Nephron progenitor cell (in vitro differentiated cells): ENCODE data around the gene PCDHAC2.
A peak's percentile ranks its signal among the peaks of the same experiment; 100 is the strongest.

Source experiments
- DNase-seq: peaks from one replicate; pipeline ENCODE4 v3.0.0; 2021
- H3K27ac Mint-ChIP-seq: 2 replicates; pipeline ENCODE4 v1.8.0; 2021; ENCODE audit warnings: mild to moderate bottlenecking, moderate library complexity, mixed read lengths
- H3K27me3 Mint-ChIP-seq: 2 replicates; pipeline ENCODE4 v1.8.0; 2021; ENCODE audit warnings: mild to moderate bottlenecking, low read depth, mixed read lengths; ENCODE audit not compliant: poor library complexity
- H3K36me3 Mint-ChIP-seq: 2 replicates; pipeline ENCODE4 v1.8.0; 2021; ENCODE audit warnings: low read depth, mixed read lengths
- H3K4me1 Mint-ChIP-seq: 2 replicates; pipeline ENCODE4 v1.8.0; 2021; ENCODE audit warnings: mixed read lengths
- H3K4me3 Mint-ChIP-seq: 2 replicates; pipeline ENCODE4 v1.8.0; 2021; ENCODE audit warnings: mild to moderate bottlenecking, moderate library complexity, mixed read lengths
- H3K9me3 Mint-ChIP-seq: 2 replicates; pipeline ENCODE4 v1.8.0; 2021; ENCODE audit warnings: mild to moderate bottlenecking, moderate library complexity, mixed read lengths
- CTCF ChIP-seq: fragments of 200-600 bp; sonication (generic); IDR thresholded peaks from 2 replicates; pipeline ENCODE4 v1.5.0; 2021; ENCODE audit warnings: antibody characterized with exemption

Gene PCDHAC2

GRCh38 chr5:140964356-140964755, 1.9 kb upstream of the PCDHAC2 start:
- Mint-ChIP-seq H3K36me3 (peaks cover 6% of the 10 kb centered on the region), H3K27me3 (peaks cover 50% of the 10 kb centered on the region), H3K4me1 (peaks cover 21% of the 10 kb centered on the region), H3K9me3 (no peaks in the 10 kb centered on the region), H3K27ac (no peak overlapping the region), H3K4me3 (peak overlapping the region; percentile 24)
- no peak for TF ChIP-seq CTCF
- no peak for DNase-seq

- TF ChIP-seq CTCF: no peak
- Mint-ChIP-seq H3K9me3 (no peaks in the 10 kb centered on the region), H3K27ac (no peak overlapping the region), H3K27me3 (peaks cover 50% of the 10 kb centered on the region), H3K36me3 (peaks cover 6% of the 10 kb centered on the region), H3K4me3 (peak overlapping the region; percentile 84), H3K4me1 (peaks cover 21% of the 10 kb centered on the region)
- DNase-seq: no peak
Observed at GRCh38 chr5:140965905-140966292, 377 bp upstream of the PCDHAC2 start.

GRCh38 chr5:140967226-140967893, 1.1 kb downstream of the PCDHAC2 start:
- Mint-ChIP-seq H3K36me3 (peaks cover 6% of the 10 kb centered on the region), H3K27me3 (peaks cover 50% of the 10 kb centered on the region), H3K27ac (no peak overlapping the region), H3K4me3 (peak overlapping the region; percentile 84), H3K4me1 (peaks cover 21% of the 10 kb centered on the region), H3K9me3 (no peaks in the 10 kb centered on the region)
- no peak for DNase-seq
- TF ChIP-seq CTCF: no peak

GRCh38 chr5:140969880-140970279, 3.6 kb downstream of the PCDHAC2 start:
- no peak overlapping the region for H3K4me3 Mint-ChIP-seq

GRCh38 chr5:140973550-140973949, 7.3 kb downstream of the PCDHAC2 start:
- Mint-ChIP-seq H3K36me3 (no peaks in the 10 kb centered on the region), H3K4me1 (no peaks in the 10 kb centered on the region), H3K4me3 (no peak overlapping the region), H3K27me3 (no peaks in the 10 kb centered on the region), H3K9me3 (no peaks in the 10 kb centered on the region), H3K27ac (no peak overlapping the region)
- no peak for TF ChIP-seq CTCF
- no peak for DNase-seq

More at GRCh38 chr5:140969880-140970279, 3.6 kb downstream of the PCDHAC2 start:
- DNase-seq: no peak
- Mint-ChIP-seq H3K9me3 (no peaks in the 10 kb centered on the region), H3K36me3 (peaks cover 6% of the 10 kb centered on the region), H3K27ac (no peak overlapping the region), H3K4me1 (peaks cover 13% of the 10 kb centered on the region), H3K27me3 (peaks cover 34% of the 10 kb centered on the region)
- no peak for TF ChIP-seq CTCF

GRCh38 chr5:140977003-140977402, 10.7 kb downstream of the PCDHAC2 start:
- H3K36me3 Mint-ChIP-seq: no peaks in the 10 kb centered on the region
- no peak overlapping the region for H3K4me3 Mint-ChIP-seq
- DNase-seq: no peak
- TF ChIP-seq CTCF: no peak
- H3K9me3 Mint-ChIP-seq: no peaks in the 10 kb centered on the region
- H3K4me1 Mint-ChIP-seq: no peaks in the 10 kb centered on the region
- H3K27me3 Mint-ChIP-seq: no peaks in the 10 kb centered on the region
- no peak overlapping the region for H3K27ac Mint-ChIP-seq
